Panc1 (cell line): ENCODE results near the gene PTCD2. TPM values are rescaled to one million over a fixed set of nuclear protein-coding genes. Genes with fewer than 3 reads are reported as not detected.

Experiments used
- ATAC-seq: fragments of 200-7000 bp; cut with Tn5 transposase; 2 replicates; pipeline ENCODE4 v1.9.1; 2020; ENCODE audit warnings: mild to moderate bottlenecking, moderate library complexity
- BruUV-seq: library from RNA; stranded (reverse); fragments of 400-500 nt; replicated peaks from 2 replicates; lab custom pipeline; 2021; lab: Mats Ljungman, UMichigan
- CTCF ChIA-PET: fragments of 300-600 bp; sonication (Branson Sonifier 250); formaldehyde crosslinking; loops from one replicate; lab custom pipeline; 2022; ENCODE audit warnings: antibody characterized with exemption; lab: Charles Lee
- POLR2A ChIA-PET: fragments of 300-600 bp; sonication (Branson Sonifier 250); formaldehyde crosslinking; loops from one replicate; lab custom pipeline; 2022; ENCODE audit warnings: antibody characterized with exemption; lab: Charles Lee
- DNase-seq: peaks from one replicate; pipeline ENCODE4 v3.0.0-alpha.2; 2010; ENCODE audit warnings: low read depth, low spot score
- H3K27ac ChIP-seq: 2 replicates; pipeline ENCODE4 v1.5.1; 2011; ENCODE audit warnings: mild to moderate bottlenecking, low read length, inconsistent platforms
- H3K27me3 ChIP-seq: fragments of 200-500 bp; sonication (Bioruptor generic); 2 replicates; pipeline ENCODE4 v1.6.0; 2014; ENCODE audit warnings: low read length, inconsistent platforms; ENCODE audit not compliant: control insufficient read depth, insufficient read depth
- H3K36me3 ChIP-seq: fragments of 200-500 bp; sonication (Bioruptor generic); 2 replicates; pipeline ENCODE4 v1.5.1; 2014; ENCODE audit warnings: inconsistent platforms, mild to moderate bottlenecking, low read length, moderate library complexity; ENCODE audit not compliant: control insufficient read depth, insufficient read depth
- H3K4me1 ChIP-seq: 2 replicates; pipeline ENCODE4 v1.5.1; 2011; ENCODE audit warnings: inconsistent platforms, mild to moderate bottlenecking, low read length, moderate library complexity; ENCODE audit not compliant: control insufficient read depth, insufficient read depth
- H3K4me3 ChIP-seq, 2 experiments: 2 replicates each; pipeline ENCODE4 v1.5.1; 2011 to 2012; ENCODE audit warnings: low read depth in 2 of 2, low read length in 2 of 2, mild to moderate bottlenecking in 2 of 2, inconsistent platforms in 1 of 2, moderate library complexity in 1 of 2
- H3K9me3 ChIP-seq: fragments of 200-500 bp; sonication (Bioruptor generic); 2 replicates; pipeline ENCODE4 v1.5.1; 2014; ENCODE audit warnings: low read depth, mild to moderate bottlenecking, inconsistent platforms, low read length, moderate library complexity; ENCODE audit not compliant: control insufficient read depth, insufficient read depth
- POLR2AphosphoS5 ChIP-seq: IDR thresholded peaks from 2 replicates; pipeline ENCODE4 v1.6.1; 2012; ENCODE audit warnings: mild to moderate bottlenecking, low read depth, low read length, moderate library complexity
- SIN3A ChIP-seq: IDR thresholded peaks from 2 replicates; pipeline ENCODE4 v1.6.1; 2012; ENCODE audit warnings: low read depth, mild to moderate bottlenecking, low read length, moderate library complexity, borderline replicate concordance; ENCODE audit not compliant: insufficient read depth
- TCF7L2 ChIP-seq: IDR thresholded peaks from 2 replicates; pipeline ENCODE4 v1.6.1; 2011; ENCODE audit warnings: mild to moderate bottlenecking, low read depth, low read length, inconsistent platforms
- in situ Hi-C: cut with HindIII; loops from 2 replicates; pipeline ENCODE4 v1.10.0; 2016; ENCODE audit warnings: low sequenced_read_pairs, low pct_unique_long_range_greater_than_20kb
- intact Hi-C: fragments of 100-400 bp; cut with micrococcal nuclease; formaldehyde crosslinking; loops from one replicate; pipeline ENCODE4 v1.10.0; 2022; ENCODE audit not compliant: unreplicated experiment
- total RNA-seq: library from RNA; stranded (reverse); gene quantifications from one replicate; pipeline ENCODE4 v1.2.1, GENCODE V29; 2021; ENCODE audit not compliant: unreplicated experiment
- TF ChIP-seq, protein P1 (sequence below): fragments of 450-650 bp; IDR thresholded peaks from 2 replicates; pipeline ENCODE4 v1.5.1; 2017; ENCODE audit warnings: mild to moderate bottlenecking
- TF ChIP-seq, protein P2 (sequence below), 2 experiments: IDR thresholded peaks; 2 replicates each; pipeline ENCODE4 v1.6.1; 2011 to 2012; ENCODE audit warnings: low read depth in 2 of 2, control low read depth in 1 of 2, low read length in 1 of 2, mild to moderate bottlenecking in 1 of 2, moderate library complexity in 1 of 2; ENCODE audit not compliant: insufficient read depth in 1 of 2

The PTCD2 gene
- total RNA-seq, 1 experiment from 2014 or later, result 13.0 TPM

DNA sequence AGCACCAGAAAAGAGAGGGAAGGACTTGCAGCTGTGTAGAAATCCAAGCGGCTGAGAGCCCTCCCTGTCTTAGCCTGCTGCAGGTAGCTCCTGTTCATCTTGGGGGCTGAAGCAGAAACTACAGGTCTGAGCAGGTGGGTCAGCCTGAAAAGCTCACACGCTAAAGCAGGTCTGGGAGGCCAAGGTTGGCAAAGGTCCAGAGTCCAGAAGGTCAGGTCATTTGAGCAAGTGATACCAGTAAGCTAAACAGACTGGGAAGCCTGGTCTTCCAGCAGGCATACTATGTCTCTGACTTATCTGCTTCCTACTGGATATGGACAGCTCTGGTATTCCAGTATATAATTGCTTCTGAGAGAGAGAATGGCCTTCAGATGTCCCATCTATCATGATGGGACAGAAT is 26.2 kb downstream of the PTCD2 start:
- Histone ChIP-seq H3K4me1 (no peaks in the 10 kb centered on the region), H3K27ac (no peak overlapping the region), H3K36me3 (peaks cover 6% of the 10 kb centered on the region; the same call in 1 of the 2 replicates), H3K4me3 (no peak overlapping the region), H3K9me3 (no peaks in the 10 kb centered on the region), H3K27me3 (no peaks in the 10 kb centered on the region)
- in situ Hi-C loops (no loop called here), intact Hi-C loops (no loop called here)
- TF ChIP-seq, protein P1, sequence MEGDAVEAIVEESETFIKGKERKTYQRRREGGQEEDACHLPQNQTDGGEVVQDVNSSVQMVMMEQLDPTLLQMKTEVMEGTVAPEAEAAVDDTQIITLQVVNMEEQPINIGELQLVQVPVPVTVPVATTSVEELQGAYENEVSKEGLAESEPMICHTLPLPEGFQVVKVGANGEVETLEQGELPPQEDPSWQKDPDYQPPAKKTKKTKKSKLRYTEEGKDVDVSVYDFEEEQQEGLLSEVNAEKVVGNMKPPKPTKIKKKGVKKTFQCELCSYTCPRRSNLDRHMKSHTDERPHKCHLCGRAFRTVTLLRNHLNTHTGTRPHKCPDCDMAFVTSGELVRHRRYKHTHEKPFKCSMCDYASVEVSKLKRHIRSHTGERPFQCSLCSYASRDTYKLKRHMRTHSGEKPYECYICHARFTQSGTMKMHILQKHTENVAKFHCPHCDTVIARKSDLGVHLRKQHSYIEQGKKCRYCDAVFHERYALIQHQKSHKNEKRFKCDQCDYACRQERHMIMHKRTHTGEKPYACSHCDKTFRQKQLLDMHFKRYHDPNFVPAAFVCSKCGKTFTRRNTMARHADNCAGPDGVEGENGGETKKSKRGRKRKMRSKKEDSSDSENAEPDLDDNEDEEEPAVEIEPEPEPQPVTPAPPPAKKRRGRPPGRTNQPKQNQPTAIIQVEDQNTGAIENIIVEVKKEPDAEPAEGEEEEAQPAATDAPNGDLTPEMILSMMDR, result no peak
- no peak for TF ChIP-seq POLR2AphosphoS5
- TF ChIP-seq, protein P2, sequence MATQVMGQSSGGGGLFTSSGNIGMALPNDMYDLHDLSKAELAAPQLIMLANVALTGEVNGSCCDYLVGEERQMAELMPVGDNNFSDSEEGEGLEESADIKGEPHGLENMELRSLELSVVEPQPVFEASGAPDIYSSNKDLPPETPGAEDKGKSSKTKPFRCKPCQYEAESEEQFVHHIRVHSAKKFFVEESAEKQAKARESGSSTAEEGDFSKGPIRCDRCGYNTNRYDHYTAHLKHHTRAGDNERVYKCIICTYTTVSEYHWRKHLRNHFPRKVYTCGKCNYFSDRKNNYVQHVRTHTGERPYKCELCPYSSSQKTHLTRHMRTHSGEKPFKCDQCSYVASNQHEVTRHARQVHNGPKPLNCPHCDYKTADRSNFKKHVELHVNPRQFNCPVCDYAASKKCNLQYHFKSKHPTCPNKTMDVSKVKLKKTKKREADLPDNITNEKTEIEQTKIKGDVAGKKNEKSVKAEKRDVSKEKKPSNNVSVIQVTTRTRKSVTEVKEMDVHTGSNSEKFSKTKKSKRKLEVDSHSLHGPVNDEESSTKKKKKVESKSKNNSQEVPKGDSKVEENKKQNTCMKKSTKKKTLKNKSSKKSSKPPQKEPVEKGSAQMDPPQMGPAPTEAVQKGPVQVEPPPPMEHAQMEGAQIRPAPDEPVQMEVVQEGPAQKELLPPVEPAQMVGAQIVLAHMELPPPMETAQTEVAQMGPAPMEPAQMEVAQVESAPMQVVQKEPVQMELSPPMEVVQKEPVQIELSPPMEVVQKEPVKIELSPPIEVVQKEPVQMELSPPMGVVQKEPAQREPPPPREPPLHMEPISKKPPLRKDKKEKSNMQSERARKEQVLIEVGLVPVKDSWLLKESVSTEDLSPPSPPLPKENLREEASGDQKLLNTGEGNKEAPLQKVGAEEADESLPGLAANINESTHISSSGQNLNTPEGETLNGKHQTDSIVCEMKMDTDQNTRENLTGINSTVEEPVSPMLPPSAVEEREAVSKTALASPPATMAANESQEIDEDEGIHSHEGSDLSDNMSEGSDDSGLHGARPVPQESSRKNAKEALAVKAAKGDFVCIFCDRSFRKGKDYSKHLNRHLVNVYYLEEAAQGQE (IDR thresholded peaks at IDR 0.05; ENCODE audit: insufficient read depth in 1 of 2, low read depth in 2 of 2, low read length in 1 of 2), result no peak
- no peak for DNase-seq
- no TSS peak for BruUV-seq
- ChIA-PET CTCF (no interaction called here), POLR2A (no interaction called here)
- ATAC-seq, result no peak

DNA sequence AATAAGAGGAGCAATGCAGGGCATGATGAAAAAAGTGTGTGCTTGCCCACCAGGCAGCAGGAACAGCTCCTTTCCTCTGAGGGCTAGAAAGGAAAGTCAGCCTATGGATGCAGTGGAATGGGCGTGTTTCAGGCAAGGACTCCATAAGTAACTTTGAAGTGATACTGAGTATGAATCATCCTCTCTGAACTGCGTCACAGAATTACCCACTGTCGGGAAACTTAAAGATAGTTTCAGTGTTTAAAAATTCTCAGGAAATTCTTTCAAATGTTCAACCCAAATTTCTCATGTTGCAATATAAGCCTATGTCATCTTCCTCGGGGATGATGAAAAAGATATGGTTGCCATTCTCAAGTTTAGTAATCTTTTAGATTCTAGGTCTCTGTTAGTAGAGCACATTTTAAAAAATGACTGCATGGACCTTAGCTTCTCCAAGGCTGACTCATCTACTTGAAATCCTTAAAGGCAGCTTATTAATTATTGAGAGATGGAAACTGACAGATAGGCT is 27.7 kb downstream of the PTCD2 start:
- POLR2A ChIA-PET, result no interaction called here
- intact Hi-C loops (no loop called here), in situ Hi-C loops (no loop called here)
- Histone ChIP-seq H3K27ac (no peak overlapping the region), H3K4me3 (no peak overlapping the region), H3K27me3 (no peaks in the 10 kb centered on the region), H3K9me3 (no peaks in the 10 kb centered on the region), H3K36me3 (peaks cover 3% of the 10 kb centered on the region; the same call in 1 of the 2 replicates), H3K4me1 (no peaks in the 10 kb centered on the region)
- CTCF ChIA-PET, result no interaction called here
- TF ChIP-seq SIN3A (no peak), TCF7L2 (no peak), POLR2AphosphoS5 (no peak)
- TF ChIP-seq, protein P1, result no peak
- TF ChIP-seq, protein P2 (IDR thresholded peaks at IDR 0.05; ENCODE audit: insufficient read depth in 1 of 2, low read depth in 2 of 2, low read length in 1 of 2), result no peak
- ATAC-seq (no peak), DNase-seq (no peak)
- BruUV-seq, result no TSS peak
